Glutamatergic neuron (in vitro differentiated cells): Measurements from ENCODE around the gene CUTC. TPM values are rescaled to one million over a fixed set of nuclear protein-coding genes. Genes with fewer than 3 reads are reported as not detected.

Experiments used
- DNase-seq: peaks from one replicate; pipeline ENCODE4 v3.0.0; 2022
- H3K27ac Mint-ChIP-seq: one replicate; pipeline ENCODE4 v1.8.0; 2020; ENCODE audit warnings: mild to moderate bottlenecking, mixed read lengths, inconsistent platforms; ENCODE audit not compliant: unreplicated experiment
- H3K27me3 Mint-ChIP-seq: one replicate; pipeline ENCODE4 v1.8.0; 2020; ENCODE audit warnings: mild to moderate bottlenecking, moderate library complexity, mixed read lengths, inconsistent platforms; ENCODE audit not compliant: unreplicated experiment
- H3K36me3 Mint-ChIP-seq: one replicate; pipeline ENCODE4 v1.8.0; 2020; ENCODE audit warnings: mild to moderate bottlenecking, mixed read lengths, inconsistent platforms; ENCODE audit not compliant: unreplicated experiment
- H3K4me1 Mint-ChIP-seq: one replicate; pipeline ENCODE4 v1.8.0; 2020; ENCODE audit warnings: mild to moderate bottlenecking, low read depth, mixed read lengths, inconsistent platforms; ENCODE audit not compliant: unreplicated experiment
- H3K4me3 Mint-ChIP-seq: one replicate; pipeline ENCODE4 v1.8.0; 2020; ENCODE audit warnings: mild to moderate bottlenecking, mixed read lengths, inconsistent platforms; ENCODE audit not compliant: unreplicated experiment
- H3K9me3 Mint-ChIP-seq: one replicate; pipeline ENCODE4 v1.8.0; 2020; ENCODE audit warnings: mild to moderate bottlenecking, moderate library complexity, mixed read lengths, inconsistent platforms; ENCODE audit not compliant: unreplicated experiment
- total RNA-seq: library from RNA; stranded (reverse); fragmentation: NEBNext Ultra II Directional; extraction: Animal tissue kit (Norgen Biotek cat#: 25700); gene quantifications from one replicate; pipeline ENCODE4 v1.2.1, GENCODE V29; 2021; ENCODE audit not compliant: unreplicated experiment
- TF ChIP-seq, protein P1 (sequence below): fragments of 200-600 bp; sonication (generic); IDR thresholded peaks from one replicate; pipeline ENCODE4 v1.5.0; 2021; ENCODE audit not compliant: partially characterized antibody, unreplicated experiment

The CUTC gene
- total RNA-seq, 1 donor from 2014 or later = 10.5 TPM

DNA sequence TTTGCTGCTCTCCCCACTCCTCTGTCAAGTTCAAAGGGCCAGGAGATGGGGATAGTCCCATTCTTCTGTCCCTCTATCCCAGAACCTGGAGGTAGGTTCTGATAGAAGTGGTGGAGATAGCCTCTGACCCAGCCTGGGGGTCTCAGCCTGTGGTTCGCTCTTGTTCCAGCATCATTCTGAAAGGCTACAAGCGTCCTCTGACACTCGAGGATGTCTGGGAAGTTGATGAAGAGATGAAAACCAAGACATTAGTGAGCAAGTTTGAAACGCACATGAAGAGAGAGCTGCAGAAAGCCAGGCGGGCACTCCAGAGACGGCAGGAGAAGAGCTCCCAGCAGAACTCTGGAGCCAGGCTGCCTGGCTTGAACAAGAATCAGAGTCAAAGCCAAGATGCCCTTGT, 64.9 kb downstream of the CUTC start:
- Mint-ChIP-seq H3K4me1 (no peaks in the 10 kb centered on the region), H3K27me3 (no peaks in the 10 kb centered on the region), H3K9me3 (peaks cover 1% of the 10 kb centered on the region), H3K36me3 (no peaks in the 10 kb centered on the region), H3K27ac (no peak overlapping the region), H3K4me3 (no peak overlapping the region)
- DNase-seq = no peak
- TF ChIP-seq, protein P1, sequence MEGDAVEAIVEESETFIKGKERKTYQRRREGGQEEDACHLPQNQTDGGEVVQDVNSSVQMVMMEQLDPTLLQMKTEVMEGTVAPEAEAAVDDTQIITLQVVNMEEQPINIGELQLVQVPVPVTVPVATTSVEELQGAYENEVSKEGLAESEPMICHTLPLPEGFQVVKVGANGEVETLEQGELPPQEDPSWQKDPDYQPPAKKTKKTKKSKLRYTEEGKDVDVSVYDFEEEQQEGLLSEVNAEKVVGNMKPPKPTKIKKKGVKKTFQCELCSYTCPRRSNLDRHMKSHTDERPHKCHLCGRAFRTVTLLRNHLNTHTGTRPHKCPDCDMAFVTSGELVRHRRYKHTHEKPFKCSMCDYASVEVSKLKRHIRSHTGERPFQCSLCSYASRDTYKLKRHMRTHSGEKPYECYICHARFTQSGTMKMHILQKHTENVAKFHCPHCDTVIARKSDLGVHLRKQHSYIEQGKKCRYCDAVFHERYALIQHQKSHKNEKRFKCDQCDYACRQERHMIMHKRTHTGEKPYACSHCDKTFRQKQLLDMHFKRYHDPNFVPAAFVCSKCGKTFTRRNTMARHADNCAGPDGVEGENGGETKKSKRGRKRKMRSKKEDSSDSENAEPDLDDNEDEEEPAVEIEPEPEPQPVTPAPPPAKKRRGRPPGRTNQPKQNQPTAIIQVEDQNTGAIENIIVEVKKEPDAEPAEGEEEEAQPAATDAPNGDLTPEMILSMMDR = no peak

DNA sequence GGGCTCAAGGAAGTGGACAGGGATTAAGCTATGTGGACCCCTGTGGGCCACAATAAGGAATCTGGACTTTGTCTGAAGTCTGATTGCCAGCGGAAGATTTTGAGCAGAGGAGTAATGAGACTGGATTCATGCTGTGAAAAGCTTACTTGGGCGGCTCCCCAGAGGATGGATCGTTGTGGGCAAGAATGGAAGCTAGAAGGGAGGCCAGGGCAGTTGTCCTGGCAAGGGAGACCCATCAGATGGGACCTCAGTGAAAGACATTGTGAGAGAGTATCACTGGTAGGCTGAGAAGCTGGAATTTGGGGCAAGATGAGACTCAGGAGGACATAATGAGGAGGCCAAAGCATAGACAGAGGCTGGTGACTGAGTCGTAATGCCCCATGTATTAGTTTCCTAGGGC, 66.0 kb downstream of the CUTC start:
- Mint-ChIP-seq H3K36me3 (no peaks in the 10 kb centered on the region), H3K27ac (no peak overlapping the region), H3K27me3 (no peaks in the 10 kb centered on the region), H3K9me3 (peaks cover 1% of the 10 kb centered on the region), H3K4me1 (no peaks in the 10 kb centered on the region), H3K4me3 (no peak overlapping the region)
- no peak for DNase-seq
- TF ChIP-seq, protein P1 = no peak

DNA sequence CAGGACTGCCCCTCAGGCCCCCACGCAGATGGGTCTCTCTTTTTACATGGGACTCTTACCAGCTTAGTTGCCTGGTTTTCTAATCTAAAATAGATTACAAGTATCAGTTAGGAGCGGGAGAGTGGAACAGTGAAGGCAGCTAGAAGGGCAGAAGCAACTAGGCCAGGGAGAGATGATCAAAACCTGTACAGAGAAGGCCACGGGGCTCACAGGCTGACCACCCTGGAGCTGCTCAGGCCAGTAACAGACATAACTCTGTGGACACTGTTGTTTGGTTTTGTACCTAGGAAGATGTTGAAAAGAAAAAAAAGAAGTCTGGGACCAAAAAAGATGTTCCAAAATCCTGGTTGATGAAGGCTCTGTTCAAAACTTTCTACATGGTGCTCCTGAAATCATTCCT, 66.9 kb downstream of the CUTC start:
- Mint-ChIP-seq H3K27ac (no peak overlapping the region), H3K9me3 (peaks cover 1% of the 10 kb centered on the region), H3K4me1 (no peaks in the 10 kb centered on the region), H3K27me3 (no peaks in the 10 kb centered on the region), H3K4me3 (no peak overlapping the region), H3K36me3 (no peaks in the 10 kb centered on the region)
- no peak for DNase-seq
- TF ChIP-seq, protein P1 = no peak

DNA sequence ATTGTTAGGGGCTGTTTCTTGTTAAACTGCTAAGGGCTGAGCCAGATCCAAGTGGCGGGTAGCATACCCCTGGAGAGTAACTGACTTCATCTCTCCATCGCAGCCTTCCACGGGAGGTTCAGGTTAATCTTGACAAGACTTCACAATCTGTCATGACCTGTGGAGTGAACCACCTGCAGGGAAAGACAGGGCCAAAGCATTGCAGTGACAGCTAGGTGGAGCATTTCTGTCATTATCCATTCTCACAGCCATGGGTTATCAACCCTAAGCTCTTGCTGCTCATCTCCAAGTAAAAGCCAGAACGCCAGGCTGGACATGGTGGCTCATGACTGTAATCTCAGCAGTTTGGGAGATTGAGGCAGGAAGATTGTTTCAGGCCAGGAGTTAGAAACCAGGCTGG, 67.6 kb downstream of the CUTC start:
- DNase-seq = no peak
- H3K27me3 Mint-ChIP-seq = no peaks in the 10 kb centered on the region
- peaks cover 1% of the 10 kb centered on the region for H3K9me3 Mint-ChIP-seq
- TF ChIP-seq, protein P1 = no peak
- no peaks in the 10 kb centered on the region for H3K4me1 Mint-ChIP-seq
- no peak overlapping the region for H3K27ac Mint-ChIP-seq
- H3K4me3 Mint-ChIP-seq = no peak overlapping the region
- no peaks in the 10 kb centered on the region for H3K36me3 Mint-ChIP-seq

DNA sequence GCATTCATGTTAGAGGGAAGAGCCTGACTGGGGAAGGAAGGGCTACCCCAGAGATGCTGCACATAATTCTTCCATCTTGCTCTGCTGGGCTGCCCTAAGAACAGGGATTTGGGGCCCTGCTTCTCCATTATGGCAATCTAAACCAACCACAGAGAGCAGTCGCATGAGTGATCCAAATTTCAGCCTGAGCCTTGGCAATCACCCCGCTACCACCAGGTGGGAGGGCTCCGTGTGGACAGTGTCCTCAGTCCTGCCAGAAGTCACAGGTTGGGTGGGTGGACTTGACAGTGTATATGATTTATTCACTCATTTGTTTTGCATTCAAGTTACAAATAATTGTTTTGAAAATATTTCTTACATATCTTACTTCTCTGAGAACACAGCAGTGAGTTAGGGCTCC, 72.4 kb downstream of the CUTC start:
- H3K9me3 Mint-ChIP-seq = no peaks in the 10 kb centered on the region
- H3K27me3 Mint-ChIP-seq = peaks cover 3% of the 10 kb centered on the region
- no peak for DNase-seq
- H3K36me3 Mint-ChIP-seq = no peaks in the 10 kb centered on the region
- H3K4me1 Mint-ChIP-seq = no peaks in the 10 kb centered on the region
- H3K4me3 Mint-ChIP-seq = no peak overlapping the region
- no peak overlapping the region for H3K27ac Mint-ChIP-seq
- TF ChIP-seq, protein P1 = no peak
